ENCODE measurements around the gene UBR2.
"Not testable (repeated sequence)": the region's sequence is repeated elsewhere in the genome, so short reads cannot be mapped to it uniquely, and the experiment has no call there.

UBR2 gene

GRCh38 chr6:42644211-42644610 is 80.4 kb downstream of the UBR2 start:
- no peaks in the 10 kb centered on the region for H3K9me3 Mint-ChIP-seq
- ATAC-seq (replicated peaks; ENCODE audit: extremely low read depth, poor library complexity, severe bottlenecking) (no peak), DNase-seq (ENCODE audit: low spot score in 2 of 2) (no peak)
- no peaks in the 10 kb centered on the region for H3K27me3 Mint-ChIP-seq
- H3K4me1 Mint-ChIP-seq = no peaks in the 10 kb centered on the region
- H3K27ac Mint-ChIP-seq (ENCODE audit: low read depth) = no peak overlapping the region
- H3K4me3 Mint-ChIP-seq = no peak overlapping the region
- peaks cover 53% of the 10 kb centered on the region for H3K36me3 Mint-ChIP-seq (ENCODE audit: insufficient read depth)

GRCh38 chr6:42652024-42652746 is 88.4 kb downstream of the UBR2 start:
- DNase-seq (ENCODE audit: low spot score in 2 of 2) (no peak), ATAC-seq (replicated peaks; ENCODE audit: extremely low read depth, poor library complexity, severe bottlenecking) (no peak)
- Mint-ChIP-seq H3K27me3 (no peaks in the 10 kb centered on the region), H3K4me3 (no peak overlapping the region), H3K4me1 (no peaks in the 10 kb centered on the region), H3K9me3 (no peaks in the 10 kb centered on the region), H3K27ac (ENCODE audit: low read depth) (no peak overlapping the region), H3K36me3 (ENCODE audit: insufficient read depth) (peaks cover 60% of the 10 kb centered on the region)

- Mint-ChIP-seq H3K36me3 (ENCODE audit: insufficient read depth) (peaks cover 67% of the 10 kb centered on the region), H3K27ac (ENCODE audit: low read depth) (no peak overlapping the region), H3K9me3 (no peaks in the 10 kb centered on the region), H3K4me3 (no peak overlapping the region), H3K4me1 (no peaks in the 10 kb centered on the region), H3K27me3 (no peaks in the 10 kb centered on the region)
- DNase-seq (ENCODE audit: low spot score in 2 of 2) (no peak), ATAC-seq (replicated peaks; ENCODE audit: extremely low read depth, poor library complexity, severe bottlenecking) (no peak)
These were observed 90.0 kb downstream of the UBR2 start for GRCh38 chr6:42653851-42654250.

GRCh38 chr6:42659806-42660205 is 96.0 kb downstream of the UBR2 start:
- no peaks in the 10 kb centered on the region for H3K9me3 Mint-ChIP-seq
- peaks cover 60% of the 10 kb centered on the region for H3K36me3 Mint-ChIP-seq (ENCODE audit: insufficient read depth)
- ATAC-seq (replicated peaks; ENCODE audit: extremely low read depth, poor library complexity, severe bottlenecking) (no peak), DNase-seq (ENCODE audit: low spot score in 2 of 2) (no peak)
- H3K27me3 Mint-ChIP-seq = no peaks in the 10 kb centered on the region
- no peak overlapping the region for H3K27ac Mint-ChIP-seq (ENCODE audit: low read depth)
- no peaks in the 10 kb centered on the region for H3K4me1 Mint-ChIP-seq
- no peak overlapping the region for H3K4me3 Mint-ChIP-seq

- peak; percentile 81 for ATAC-seq (replicated peaks; ENCODE audit: extremely low read depth, poor library complexity, severe bottlenecking)
- DNase-seq (ENCODE audit: low spot score in 2 of 2) = peak; percentile 77 to 85
- no peaks in the 10 kb centered on the region for H3K9me3 Mint-ChIP-seq
- H3K27ac Mint-ChIP-seq (ENCODE audit: low read depth) = no peak overlapping the region
- no peaks in the 10 kb centered on the region for H3K4me1 Mint-ChIP-seq
- H3K36me3 Mint-ChIP-seq (ENCODE audit: insufficient read depth) = peaks cover 71% of the 10 kb centered on the region
- H3K27me3 Mint-ChIP-seq = no peaks in the 10 kb centered on the region
- no peak overlapping the region for H3K4me3 Mint-ChIP-seq
These were observed 97.8 kb downstream of the UBR2 start for GRCh38 chr6:42661540-42662153.

GRCh38 chr6:42664718-42665117 is 100.9 kb downstream of the UBR2 start:
- no peaks in the 10 kb centered on the region for H3K9me3 Mint-ChIP-seq
- ATAC-seq (replicated peaks; ENCODE audit: extremely low read depth, poor library complexity, severe bottlenecking) (no peak), DNase-seq (ENCODE audit: low spot score in 2 of 2) (no peak)
- no peak overlapping the region for H3K4me3 Mint-ChIP-seq
- H3K36me3 Mint-ChIP-seq (ENCODE audit: insufficient read depth) = peaks cover 74% of the 10 kb centered on the region
- H3K27me3 Mint-ChIP-seq = no peaks in the 10 kb centered on the region
- H3K27ac Mint-ChIP-seq (ENCODE audit: low read depth) = no peak overlapping the region
- H3K4me1 Mint-ChIP-seq = no peaks in the 10 kb centered on the region

GRCh38 chr6:42674368-42674767 is 110.5 kb downstream of the UBR2 start:
- H3K36me3 Mint-ChIP-seq (ENCODE audit: insufficient read depth) = peaks cover 89% of the 10 kb centered on the region
- not testable (repeated sequence) for H3K27me3 Mint-ChIP-seq; H3K9me3 Mint-ChIP-seq; DNase-seq (ENCODE audit: low spot score in 2 of 2); H3K27ac Mint-ChIP-seq (ENCODE audit: low read depth); ATAC-seq (replicated peaks; ENCODE audit: extremely low read depth, poor library complexity, severe bottlenecking); H3K4me3 Mint-ChIP-seq; H3K4me1 Mint-ChIP-seq

- Mint-ChIP-seq H3K27ac (ENCODE audit: low read depth) (no peak overlapping the region), H3K4me3 (no peak overlapping the region), H3K36me3 (ENCODE audit: insufficient read depth) (peaks cover 89% of the 10 kb centered on the region), H3K4me1 (no peaks in the 10 kb centered on the region), H3K9me3 (no peaks in the 10 kb centered on the region), H3K27me3 (no peaks in the 10 kb centered on the region)
- DNase-seq (ENCODE audit: low spot score in 2 of 2) (no peak), ATAC-seq (replicated peaks; ENCODE audit: extremely low read depth, poor library complexity, severe bottlenecking) (no peak)
These were observed 111.0 kb downstream of the UBR2 start for GRCh38 chr6:42674780-42675179.

- H3K27me3 Mint-ChIP-seq = no peaks in the 10 kb centered on the region
- H3K36me3 Mint-ChIP-seq (ENCODE audit: insufficient read depth) = peaks cover 88% of the 10 kb centered on the region
- H3K27ac Mint-ChIP-seq (ENCODE audit: low read depth) = no peak overlapping the region
- DNase-seq (ENCODE audit: low spot score in 2 of 2) (no peak), ATAC-seq (replicated peaks; ENCODE audit: extremely low read depth, poor library complexity, severe bottlenecking) (no peak)
- no peaks in the 10 kb centered on the region for H3K9me3 Mint-ChIP-seq
- no peak overlapping the region for H3K4me3 Mint-ChIP-seq
- no peaks in the 10 kb centered on the region for H3K4me1 Mint-ChIP-seq
These were observed 115.5 kb downstream of the UBR2 start for GRCh38 chr6:42679358-42679757.

- no peaks in the 10 kb centered on the region for H3K9me3 Mint-ChIP-seq
- no peak overlapping the region for H3K4me3 Mint-ChIP-seq
- peaks cover 7% of the 10 kb centered on the region for H3K4me1 Mint-ChIP-seq
- DNase-seq (ENCODE audit: low spot score in 2 of 2) = no peak
- peak overlapping the region; percentile 23 for H3K27ac Mint-ChIP-seq (ENCODE audit: low read depth)
- peaks cover 74% of the 10 kb centered on the region for H3K36me3 Mint-ChIP-seq (ENCODE audit: insufficient read depth)
- H3K27me3 Mint-ChIP-seq = no peaks in the 10 kb centered on the region
- ATAC-seq (replicated peaks; ENCODE audit: extremely low read depth, poor library complexity, severe bottlenecking) = no peak
These were observed 124.5 kb downstream of the UBR2 start for GRCh38 chr6:42688281-42688680.

- Mint-ChIP-seq H3K4me3 (no peak overlapping the region), H3K27me3 (no peaks in the 10 kb centered on the region), H3K27ac (ENCODE audit: low read depth) (no peak overlapping the region), H3K9me3 (no peaks in the 10 kb centered on the region), H3K4me1 (peaks cover 17% of the 10 kb centered on the region), H3K36me3 (ENCODE audit: insufficient read depth) (peaks cover 68% of the 10 kb centered on the region)
- ATAC-seq (replicated peaks; ENCODE audit: extremely low read depth, poor library complexity, severe bottlenecking) (no peak), DNase-seq (ENCODE audit: low spot score in 2 of 2) (no peak)
These were observed 125.5 kb downstream of the UBR2 start for GRCh38 chr6:42689371-42689770.

- ATAC-seq (replicated peaks; ENCODE audit: extremely low read depth, poor library complexity, severe bottlenecking) (no peak), DNase-seq (ENCODE audit: low spot score in 2 of 2) (no peak)
- Mint-ChIP-seq H3K9me3 (no peaks in the 10 kb centered on the region), H3K27ac (ENCODE audit: low read depth) (peak overlapping the region; percentile 61), H3K27me3 (no peaks in the 10 kb centered on the region), H3K4me1 (peaks cover 23% of the 10 kb centered on the region), H3K4me3 (no peak overlapping the region), H3K36me3 (ENCODE audit: insufficient read depth) (peaks cover 60% of the 10 kb centered on the region)
These were observed 126.4 kb downstream of the UBR2 start for GRCh38 chr6:42690151-42690702.

- Mint-ChIP-seq H3K4me3 (no peak overlapping the region), H3K4me1 (peaks cover 23% of the 10 kb centered on the region), H3K36me3 (ENCODE audit: insufficient read depth) (peaks cover 53% of the 10 kb centered on the region), H3K9me3 (no peaks in the 10 kb centered on the region), H3K27me3 (no peaks in the 10 kb centered on the region), H3K27ac (ENCODE audit: low read depth) (peak overlapping the region; percentile 61)
- no peak for ATAC-seq (replicated peaks; ENCODE audit: extremely low read depth, poor library complexity, severe bottlenecking)
- no peak for DNase-seq (ENCODE audit: low spot score in 2 of 2)
These were observed 127.0 kb downstream of the UBR2 start for GRCh38 chr6:42690872-42691271.
